ENCODE data around the gene SCT.

DNA sequence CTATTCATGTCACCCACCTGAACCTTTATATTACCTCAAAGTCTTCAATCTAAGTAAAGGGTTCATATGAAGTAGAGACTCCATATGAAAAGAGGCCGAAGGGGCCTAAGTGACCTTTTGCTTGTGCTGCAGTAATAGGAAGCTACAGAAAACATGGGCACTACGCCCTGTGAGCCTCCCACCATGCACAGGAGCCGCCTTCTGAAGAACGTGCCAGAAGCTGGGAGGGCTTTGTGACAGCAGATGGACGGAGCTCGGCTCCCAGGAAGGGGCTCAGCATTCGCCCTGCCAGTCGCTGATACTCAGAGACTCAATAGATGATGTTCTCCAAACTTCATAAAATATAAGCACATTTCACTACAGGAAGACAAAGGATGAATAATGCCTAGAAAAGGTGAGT lies 46.9 kb upstream of the SCT start:
- no peak for TF ChIP-seq POLR2AphosphoS5 (IDR thresholded peaks at IDR 0.05; ENCODE audit: borderline replicate concordance, low read depth, low read length)
- TF ChIP-seq EZH2 (IDR thresholded peaks at IDR 0.05): no peak
